ENCODE results near the gene DNAH17. TPM values are rescaled to one million over a fixed set of nuclear protein-coding genes. Genes with fewer than 3 reads are reported as not detected.

DNAH17 gene
- total RNA-seq, 5 donors from 2014 or later (not counting 1 experiment from before 2014, with no cell fraction given): 0.33 to 1.2 (median 1.1) TPM

GRCh38 chr17:78490156-78490555 lies 87.0 kb downstream of the DNAH17 start:
- H3K9me3 ChIP-seq: no peaks in the 10 kb centered on the region
- Mint-ChIP-seq H3K4me1 (peaks cover 0 to 2% (median 0%) of the 10 kb centered on the region in 3 donors), H3K9me3 (no peaks in the 10 kb centered on the region), H3K36me3 (no peaks in the 10 kb centered on the region), H3K27me3 (no peaks in the 10 kb centered on the region), H3K27ac (no peak overlapping the region), H3K4me3 (no peak overlapping the region)
- ChIA-PET POLR2A (no interaction called here), CTCF (no interaction called here)
- ATAC-seq (replicated peaks in 1 of 4): no peak
- H3K27ac ChIP-seq (ENCODE audit: low read length): no peak overlapping the region
- DNase-seq: no peak
- 90% methylated on average over 9 of the region's 10 CpGs for WGBS (ENCODE audit: insufficient coverage)
- no peak overlapping the region for H3K4me3 ChIP-seq (ENCODE audit: control insufficient read depth in 1 of 2, extremely low read depth in 1 of 2, low read length in 1 of 2)
- peaks cover 0 to 11% of the 10 kb centered on the region in 2 experiments for H3K27me3 ChIP-seq (replicated peaks in 1 of 2; ENCODE audit: control insufficient read depth in 2 of 2, extremely low read depth in 1 of 2, insufficient read depth in 2 of 2, low read length in 1 of 2)
- peaks cover 0 to 2% of the 10 kb centered on the region in 2 experiments for H3K4me1 ChIP-seq (ENCODE audit: control insufficient read depth in 1 of 2, extremely low read depth in 1 of 2, insufficient read depth in 2 of 2, low read length in 2 of 2)
- no peaks in the 10 kb centered on the region for H3K36me3 ChIP-seq (ENCODE audit: control insufficient read depth in 2 of 2, extremely low read depth in 1 of 2, insufficient read depth in 1 of 2, low read length in 1 of 2)

GRCh38 chr17:78488867-78489634 lies 88.1 kb downstream of the DNAH17 start:
- POLR2A ChIA-PET: interaction anchor here in 1 of 2 donors (0.6 kb wide), 1 partner anchor 77 kb away, joined by 8 read pairs; no protein-coding TSS in a partner anchor
- Mint-ChIP-seq H3K4me1 (peaks cover 4 to 8% (median 6%) of the 10 kb centered on the region in 3 donors), H3K27me3 (peaks cover 0 to 4% of the 10 kb centered on the region in 2 donors), H3K27ac (no peak overlapping the region), H3K4me3 (no peak overlapping the region), H3K36me3 (no peaks in the 10 kb centered on the region), H3K9me3 (no peaks in the 10 kb centered on the region)
- DNase-seq: no peak
- CTCF ChIA-PET: no interaction called here
- H3K9me3 ChIP-seq: no peaks in the 10 kb centered on the region
- H3K4me1 ChIP-seq (ENCODE audit: control insufficient read depth in 1 of 2, extremely low read depth in 1 of 2, insufficient read depth in 2 of 2, low read length in 2 of 2): peaks cover 0 to 11% of the 10 kb centered on the region in 2 experiments
- H3K4me3 ChIP-seq (ENCODE audit: control insufficient read depth in 1 of 2, extremely low read depth in 1 of 2, low read length in 1 of 2): no peak overlapping the region
- no peaks in the 10 kb centered on the region for H3K36me3 ChIP-seq (ENCODE audit: control insufficient read depth in 2 of 2, extremely low read depth in 1 of 2, insufficient read depth in 1 of 2, low read length in 1 of 2)
- H3K27me3 ChIP-seq (replicated peaks in 1 of 2; ENCODE audit: control insufficient read depth in 2 of 2, extremely low read depth in 1 of 2, insufficient read depth in 2 of 2, low read length in 1 of 2): peaks cover 0 to 13% of the 10 kb centered on the region in 2 experiments
- no peak overlapping the region for H3K27ac ChIP-seq (ENCODE audit: low read length)
- no peak for ATAC-seq (replicated peaks in 1 of 4)
- 87% methylated on average over 13 of the region's 13 CpGs for whole genome bisulfite sequencing (ENCODE audit: insufficient coverage)

- Mint-ChIP-seq H3K4me1 (peaks cover 5 to 8% (median 7%) of the 10 kb centered on the region in 3 donors), H3K4me3 (no peak overlapping the region), H3K27ac (no peak overlapping the region), H3K27me3 (peaks cover 0 to 4% of the 10 kb centered on the region in 2 donors), H3K9me3 (no peaks in the 10 kb centered on the region), H3K36me3 (no peaks in the 10 kb centered on the region)
- Histone ChIP-seq H3K9me3 (no peaks in the 10 kb centered on the region), H3K27me3 (replicated peaks in 1 of 2; ENCODE audit: control insufficient read depth in 2 of 2, extremely low read depth in 1 of 2, insufficient read depth in 2 of 2, low read length in 1 of 2) (peaks cover 0 to 21% of the 10 kb centered on the region in 2 experiments), H3K4me1 (ENCODE audit: control insufficient read depth in 1 of 2, extremely low read depth in 1 of 2, insufficient read depth in 2 of 2, low read length in 2 of 2) (peaks cover 0 to 14% of the 10 kb centered on the region in 2 experiments), H3K27ac (ENCODE audit: low read length) (no peak overlapping the region), H3K36me3 (ENCODE audit: control insufficient read depth in 2 of 2, extremely low read depth in 1 of 2, insufficient read depth in 1 of 2, low read length in 1 of 2) (no peaks in the 10 kb centered on the region), H3K4me3 (ENCODE audit: control insufficient read depth in 1 of 2, extremely low read depth in 1 of 2, low read length in 1 of 2) (no peak overlapping the region)
- ATAC-seq (replicated peaks in 1 of 4): no peak
- ChIA-PET CTCF (no interaction called here), POLR2A (no interaction called here)
- no peak for DNase-seq
- WGBS (ENCODE audit: insufficient coverage): 74% methylated on average over 8 of the region's 10 CpGs
Measured at GRCh38 chr17:78488156-78488555, 89.0 kb downstream of the DNAH17 start.

- H3K4me3 ChIP-seq (ENCODE audit: control insufficient read depth in 1 of 2, extremely low read depth in 1 of 2, low read length in 1 of 2): no peak overlapping the region
- peaks cover 0 to 10% of the 10 kb centered on the region in 2 donors for H3K27me3 Mint-ChIP-seq
- H3K36me3 Mint-ChIP-seq: no peaks in the 10 kb centered on the region
- no peak overlapping the region for H3K27ac Mint-ChIP-seq
- ATAC-seq (replicated peaks in 1 of 4): no peak
- H3K4me1 ChIP-seq (ENCODE audit: control insufficient read depth in 1 of 2, extremely low read depth in 1 of 2, insufficient read depth in 2 of 2, low read length in 2 of 2): peaks cover 0 to 14% of the 10 kb centered on the region in 2 experiments
- DNase-seq: no peak
- H3K4me1 Mint-ChIP-seq: peaks cover 5 to 8% (median 7%) of the 10 kb centered on the region in 3 donors
- H3K4me3 Mint-ChIP-seq: no peak overlapping the region
- H3K9me3 ChIP-seq: no peaks in the 10 kb centered on the region
- POLR2A ChIA-PET: no interaction called here
- WGBS (ENCODE audit: insufficient coverage): 75% methylated on average over 7 of the region's 13 CpGs
- no peaks in the 10 kb centered on the region for H3K9me3 Mint-ChIP-seq
- CTCF ChIA-PET: interaction anchor here in 1 of 2 donors (0.5 kb wide), 1 partner anchor 25 kb away, joined by 6 read pairs; no protein-coding TSS in a partner anchor
- H3K27ac ChIP-seq (ENCODE audit: low read length): no peak overlapping the region
- no peaks in the 10 kb centered on the region for H3K36me3 ChIP-seq (ENCODE audit: control insufficient read depth in 2 of 2, extremely low read depth in 1 of 2, insufficient read depth in 1 of 2, low read length in 1 of 2)
- peaks cover 0 to 30% of the 10 kb centered on the region in 2 experiments for H3K27me3 ChIP-seq (replicated peaks in 1 of 2; ENCODE audit: control insufficient read depth in 2 of 2, extremely low read depth in 1 of 2, insufficient read depth in 2 of 2, low read length in 1 of 2)
Measured at GRCh38 chr17:78486946-78487680, 90.1 kb downstream of the DNAH17 start.

GRCh38 chr17:78486228-78486802 lies 90.9 kb downstream of the DNAH17 start:
- Mint-ChIP-seq H3K4me3 (no peak overlapping the region), H3K27me3 (peaks cover 0 to 10% of the 10 kb centered on the region in 2 donors), H3K27ac (no peak overlapping the region), H3K9me3 (no peaks in the 10 kb centered on the region), H3K4me1 (peaks cover 5 to 8% (median 7%) of the 10 kb centered on the region in 3 donors), H3K36me3 (no peaks in the 10 kb centered on the region)
- H3K27ac ChIP-seq (ENCODE audit: low read length): no peak overlapping the region
- WGBS (ENCODE audit: insufficient coverage): 92% methylated on average over 19 of the region's 24 CpGs
- POLR2A ChIA-PET: no interaction called here
- no peak overlapping the region for H3K4me3 ChIP-seq (ENCODE audit: control insufficient read depth in 1 of 2, extremely low read depth in 1 of 2, low read length in 1 of 2)
- peaks cover 0 to 30% of the 10 kb centered on the region in 2 experiments for H3K27me3 ChIP-seq (replicated peaks in 1 of 2; ENCODE audit: control insufficient read depth in 2 of 2, extremely low read depth in 1 of 2, insufficient read depth in 2 of 2, low read length in 1 of 2)
- H3K4me1 ChIP-seq (ENCODE audit: control insufficient read depth in 1 of 2, extremely low read depth in 1 of 2, insufficient read depth in 2 of 2, low read length in 2 of 2): peaks cover 0 to 14% of the 10 kb centered on the region in 2 experiments
- ATAC-seq (replicated peaks in 1 of 4): no peak
- CTCF ChIA-PET: interaction anchor here in 1 of 2 donors (0.5 kb wide), 1 partner anchor 74 kb away, joined by 3 read pairs; no protein-coding TSS in a partner anchor
- DNase-seq: no peak
- no peaks in the 10 kb centered on the region for H3K9me3 ChIP-seq
- no peaks in the 10 kb centered on the region for H3K36me3 ChIP-seq (ENCODE audit: control insufficient read depth in 2 of 2, extremely low read depth in 1 of 2, insufficient read depth in 1 of 2, low read length in 1 of 2)

All from T-cell (primary cell).